ENCODE measurements around the gene MAPK8.
"Not testable (repeated sequence)": the region's sequence is repeated elsewhere in the genome, so short reads cannot be mapped to it uniquely, and the experiment has no call there.

Gene MAPK8

DNA sequence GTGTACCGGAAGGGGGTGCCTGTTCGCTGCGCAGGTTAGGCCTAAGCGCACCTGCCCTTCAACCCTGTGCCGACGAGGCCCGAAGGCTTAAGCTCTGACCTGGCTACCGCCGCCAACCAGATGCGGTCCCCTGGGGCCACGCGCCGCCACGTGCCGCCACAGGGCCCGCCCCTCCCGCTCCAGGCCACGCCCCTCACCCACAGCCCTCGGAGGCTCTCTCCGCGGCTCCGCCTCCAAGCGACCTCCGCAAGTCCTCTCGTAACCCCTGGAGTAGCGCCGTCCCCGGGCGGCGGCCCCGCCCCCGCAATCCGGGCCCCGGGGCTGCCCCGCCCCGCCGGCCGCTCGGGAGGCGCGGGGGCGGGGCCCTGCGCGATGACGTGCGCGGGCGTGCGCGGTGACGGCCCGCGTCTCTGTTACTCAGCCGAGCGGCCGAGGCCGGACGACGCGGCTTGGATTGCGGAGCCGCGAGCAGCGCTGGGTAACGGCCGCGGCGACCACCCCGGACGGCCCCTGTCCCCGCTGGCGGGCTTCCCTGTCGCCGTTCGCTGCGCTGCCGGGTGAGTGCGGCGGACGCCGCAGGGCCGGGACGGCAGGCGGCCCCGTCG is at the start of gene MAPK8:
Gene MAPK8, plus strand, starts transcription at position 413 of the 605 bp plus-strand sequence. CDS start 94,984 bp downstream, outside the sequence.
- DNase-seq (ENCODE audit: low read depth) = peak; percentile 22

DNA sequence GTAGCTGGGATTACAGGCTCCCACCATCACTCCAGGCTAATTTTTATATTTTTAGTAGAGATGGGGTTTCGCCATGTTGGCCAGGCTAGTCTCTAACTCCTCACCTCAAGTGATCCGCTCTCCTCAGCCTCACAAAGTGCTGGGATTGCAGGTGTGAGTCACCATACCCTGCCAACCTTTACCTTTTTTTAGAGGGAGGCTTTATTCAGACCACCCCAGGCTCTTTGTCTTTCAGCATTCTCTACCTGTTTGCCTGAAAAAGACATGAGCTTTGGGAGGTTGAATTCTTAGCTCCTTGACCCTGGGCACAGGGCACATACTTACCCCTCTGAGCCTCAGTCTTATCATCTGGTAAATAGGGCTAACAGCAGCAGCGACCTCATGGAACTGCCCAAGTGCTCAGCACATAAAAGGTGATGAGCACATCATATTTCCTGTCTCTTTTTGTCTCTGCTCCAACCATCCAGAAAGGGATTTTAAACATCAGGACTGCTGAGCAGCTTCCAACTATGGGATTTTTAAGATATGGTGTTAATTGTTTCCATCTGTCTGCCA is 49.0 kb upstream of the MAPK8 start:
- peak; percentile 3 for DNase-seq (ENCODE audit: low read depth)

- no peak for DNase-seq (ENCODE audit: low read depth)
These were observed 48.4 kb upstream of the MAPK8 start for GRCh38 chr10:48258105-48258504.

- DNase-seq (ENCODE audit: low read depth) = no peak
These were observed 39.9 kb upstream of the MAPK8 start for GRCh38 chr10:48266528-48266927.

DNA sequence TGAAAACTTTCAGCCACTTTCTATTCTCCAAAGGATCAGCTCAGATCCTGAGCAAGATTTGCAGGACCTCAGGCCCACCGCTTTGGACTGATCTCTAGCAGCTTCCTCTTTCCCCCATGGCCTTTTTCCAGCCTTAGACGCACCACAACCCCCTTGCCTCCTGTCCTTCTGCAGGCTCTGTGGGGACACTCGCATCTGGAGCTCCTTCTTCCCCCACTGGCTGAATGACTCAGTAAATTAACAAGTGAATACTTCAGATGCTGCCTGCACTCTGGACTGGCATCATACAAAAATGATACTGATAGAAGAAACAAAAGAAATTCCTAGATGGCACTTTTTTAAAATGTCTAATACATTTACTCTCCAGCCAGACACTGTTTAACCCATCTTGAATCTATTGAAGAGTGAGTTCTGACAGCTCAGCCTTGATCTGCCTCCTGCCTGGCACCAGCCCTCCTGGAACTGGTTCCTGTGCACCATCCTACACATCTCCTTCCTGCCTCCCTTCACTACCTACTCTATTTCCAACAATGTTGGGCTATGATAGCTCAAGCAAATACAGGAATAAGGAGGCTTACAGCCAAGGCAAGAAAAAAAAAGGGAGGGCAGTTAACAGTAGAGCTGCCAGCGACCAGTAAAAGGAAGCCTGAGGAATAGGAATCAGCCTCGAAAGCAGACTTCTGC is 35.3 kb upstream of the MAPK8 start:
- no peak for DNase-seq (ENCODE audit: low read depth)

- DNase-seq (ENCODE audit: low read depth) = no peak
These were observed 33.8 kb upstream of the MAPK8 start for GRCh38 chr10:48272682-48273081.

DNA sequence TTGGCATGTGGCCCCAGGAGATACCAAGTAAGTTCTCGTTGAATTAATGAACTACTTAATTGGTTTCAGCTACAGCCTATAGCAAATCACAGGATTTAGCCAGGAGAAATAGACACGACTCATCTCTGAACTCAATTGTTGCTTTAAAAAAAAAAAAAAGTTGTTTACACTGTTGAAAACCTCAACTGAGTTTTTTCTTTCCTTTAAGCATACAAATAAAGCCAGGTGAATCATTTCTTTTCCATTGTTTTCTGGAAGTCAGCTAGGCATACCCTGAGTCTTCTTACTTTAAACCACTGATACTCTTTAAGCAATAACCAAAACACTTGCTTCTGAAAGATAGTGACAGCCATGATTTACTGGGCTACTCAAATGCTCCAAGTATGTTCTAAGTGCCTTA is 32.7 kb upstream of the MAPK8 start:
- DNase-seq (ENCODE audit: low read depth) = no peak

DNA sequence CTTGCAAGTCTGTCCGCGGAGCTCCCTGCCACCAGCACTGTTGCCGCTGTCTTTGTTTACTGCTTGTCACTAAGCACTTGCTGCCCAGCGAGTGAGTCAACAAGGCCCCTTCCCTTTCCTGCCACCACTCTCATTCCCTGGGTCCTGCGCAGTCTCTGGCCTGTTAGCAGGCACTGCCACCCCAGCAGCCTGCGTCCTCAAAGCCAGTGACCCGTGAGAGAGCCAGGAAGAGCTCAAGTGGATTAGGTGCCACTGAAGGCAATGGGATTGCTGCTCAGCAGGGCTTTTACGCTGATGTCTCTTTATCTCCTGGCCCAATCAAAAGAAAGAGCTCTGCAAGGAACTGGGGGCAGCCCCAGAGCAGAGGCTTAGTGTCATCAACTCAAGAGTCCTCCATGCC is 31.8 kb upstream of the MAPK8 start, which contains the start of gene FRMPD2:
Gene FRMPD2, minus strand, starts transcription at position 61 of the 400 bp plus-strand sequence. CDS start 129 bp downstream, outside the sequence.
- DNase-seq (ENCODE audit: low read depth) = no peak

- no peak for DNase-seq (ENCODE audit: low read depth)
These were observed 29.4 kb upstream of the MAPK8 start for GRCh38 chr10:48277093-48277492.

DNA sequence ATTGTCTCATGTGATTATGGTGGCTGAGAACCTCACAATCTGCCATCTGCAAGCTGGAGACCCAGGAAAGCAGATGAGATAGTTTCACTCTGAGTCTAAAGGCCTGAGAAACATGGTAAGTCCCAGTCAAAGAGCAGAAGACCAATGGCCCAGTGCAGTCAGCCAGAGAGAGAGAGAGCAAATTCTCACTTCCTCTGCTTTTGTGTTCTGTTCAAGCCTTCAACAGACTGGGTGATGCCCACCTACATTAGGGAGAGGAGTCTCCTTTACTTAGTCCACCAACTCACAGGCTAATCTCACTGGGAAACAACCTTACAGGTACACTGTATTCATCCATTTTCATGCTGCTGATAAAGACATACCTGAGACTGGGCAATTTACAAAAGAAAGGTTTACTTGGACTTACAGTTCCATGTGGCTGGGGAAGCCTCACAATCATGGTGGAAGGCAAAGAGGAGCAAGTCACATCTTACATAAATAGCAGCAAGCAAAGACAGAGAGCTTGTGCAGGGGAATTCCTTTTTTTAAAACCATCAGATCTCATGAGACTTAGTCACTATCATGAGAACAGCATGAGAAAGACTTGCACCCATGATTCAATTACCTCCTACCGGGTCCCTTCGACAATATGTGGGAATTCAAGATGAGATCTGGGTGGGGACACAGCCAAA is 27.3 kb upstream of the MAPK8 start:
- DNase-seq (ENCODE audit: low read depth) = no peak

GRCh38 chr10:48281697-48282096 is 24.8 kb upstream of the MAPK8 start:
- DNase-seq (ENCODE audit: low read depth) = not testable (repeated sequence)

GRCh38 chr10:48282829-48283228 is 23.6 kb upstream of the MAPK8 start:
- DNase-seq (ENCODE audit: low read depth) = no peak

GRCh38 chr10:48284002-48284546 is 22.4 kb upstream of the MAPK8 start:
- no peak for DNase-seq (ENCODE audit: low read depth)

DNA sequence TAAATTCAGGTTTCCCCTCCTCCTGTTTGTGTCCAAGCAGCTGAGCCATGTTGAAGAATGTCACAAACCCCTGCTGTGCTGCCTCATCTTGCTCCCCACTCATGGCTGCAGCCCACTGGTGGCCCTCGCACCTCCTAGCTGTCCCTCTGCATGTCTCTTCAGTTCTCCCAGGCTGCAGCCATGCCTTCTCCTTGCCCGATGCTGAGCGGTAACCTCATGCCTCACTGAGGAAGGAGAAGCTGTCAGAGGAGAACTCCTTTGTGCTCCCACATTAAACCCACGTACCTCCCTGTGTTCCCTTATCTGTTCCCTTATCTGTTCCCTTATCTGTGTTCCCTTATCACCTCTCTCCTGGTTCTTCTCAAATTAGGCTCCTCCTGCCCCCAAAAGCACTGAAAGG is 21.7 kb upstream of the MAPK8 start:
- DNase-seq (ENCODE audit: low read depth) = no peak

DNA sequence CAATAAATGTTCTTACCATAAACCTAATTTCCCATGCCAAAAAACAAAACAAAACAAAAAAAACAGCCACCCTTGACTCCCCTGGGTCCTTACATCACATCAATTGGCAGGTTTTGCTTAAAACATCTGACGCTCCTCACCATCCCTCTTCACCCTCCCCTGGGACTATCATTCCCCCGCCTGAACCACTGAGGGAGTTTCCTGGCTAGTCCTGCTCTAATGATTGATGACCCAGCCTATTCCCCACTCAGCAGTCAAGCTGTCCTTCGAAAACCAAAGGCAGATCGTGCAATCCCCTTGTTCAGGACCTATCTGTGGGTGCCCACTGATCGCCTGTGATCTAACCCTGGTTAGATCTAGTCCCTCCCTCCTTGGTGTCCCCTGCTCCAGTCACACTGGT is 20.8 kb upstream of the MAPK8 start:
- DNase-seq (ENCODE audit: low read depth) = no peak

GRCh38 chr10:48286356-48286755 is 20.1 kb upstream of the MAPK8 start:
- no peak for DNase-seq (ENCODE audit: low read depth)

GRCh38 chr10:48287417-48288391 is 18.8 kb upstream of the MAPK8 start:
- DNase-seq (ENCODE audit: low read depth) = no peak

- DNase-seq (ENCODE audit: low read depth) = no peak
These were observed 17.8 kb upstream of the MAPK8 start for GRCh38 chr10:48288661-48289060.

GRCh38 chr10:48289501-48290238 is 16.8 kb upstream of the MAPK8 start:
- no peak for DNase-seq (ENCODE audit: low read depth)

DNA sequence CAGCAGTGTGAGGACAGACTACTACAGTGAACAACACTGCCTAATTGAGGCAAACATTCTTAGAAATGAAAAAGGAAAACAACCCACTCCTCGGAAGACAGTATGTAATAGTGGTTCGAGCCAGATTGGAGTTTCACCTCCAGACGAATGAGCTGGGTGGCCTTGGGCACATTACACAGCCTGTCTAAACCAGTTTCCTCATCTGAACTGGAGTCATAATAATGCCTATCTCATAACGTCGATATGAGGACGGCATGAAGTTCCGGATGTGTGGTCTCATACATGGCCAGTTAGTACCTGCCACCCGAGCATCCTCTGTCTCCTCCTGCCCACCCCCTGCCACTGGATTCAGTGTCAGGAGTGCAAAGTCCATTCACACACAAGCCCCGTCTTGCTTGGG is 16.2 kb upstream of the MAPK8 start:
- DNase-seq (ENCODE audit: low read depth) = no peak

GRCh38 chr10:48291190-48291589 is 15.3 kb upstream of the MAPK8 start:
- no peak for DNase-seq (ENCODE audit: low read depth)
